Kidney (tissue), 14 donors: ENCODE data around the gene SCAPER. TPM values are rescaled to one million over a fixed set of nuclear protein-coding genes. Genes with fewer than 3 reads are reported as not detected.

Experiments
- DNase-seq, 5 donors: peaks; one replicate each; pipeline ENCODE4 v3.0.0-alpha.2; 2013 to 2020
- FAIRE-seq: peaks from 2 replicates; lab custom pipeline; 2012; peaks lifted over from hg19 to GRCh38; lab: Jason Lieb, UNC
- H3K27ac ChIP-seq, 2 donors: one replicate each; pipeline ENCODE4 v1.7.0; 2013; ENCODE audit warnings: low read depth in 2 of 2, low read length in 2 of 2, inconsistent platforms in 1 of 2
- H3K27me3 ChIP-seq: one replicate; pipeline ENCODE4 v1.7.1; 2013; ENCODE audit warnings: low read length, inconsistent platforms; ENCODE audit not compliant: control insufficient read depth, insufficient read depth
- H3K36me3 ChIP-seq, 3 donors: one replicate each; pipeline versions ENCODE4 v1.7.0 to v1.7.1; 2013; ENCODE audit warnings: low read length in 3 of 3, control low read depth in 1 of 3, inconsistent platforms in 1 of 3; ENCODE audit not compliant: insufficient read depth in 3 of 3, control insufficient read depth in 2 of 3
- H3K4me1 ChIP-seq, 3 donors: one replicate each; pipeline versions ENCODE4 v1.7.0 to v1.7.1; 2013; ENCODE audit warnings: low read length in 3 of 3, inconsistent platforms in 1 of 3, low read depth in 1 of 3; ENCODE audit not compliant: control insufficient read depth in 2 of 3, insufficient read depth in 2 of 3
- H3K4me3 ChIP-seq, 3 donors: one replicate each; pipeline versions ENCODE4 v1.7.0 to v1.8.1; 2013; ENCODE audit warnings: low read length in 3 of 3, control low read depth in 1 of 3, inconsistent platforms in 1 of 3
- H3K9ac ChIP-seq, 3 donors: one replicate each; pipeline versions ENCODE4 v1.7.0 to v1.7.1; 2013; ENCODE audit warnings: low read length in 3 of 3, control low read depth in 1 of 3, inconsistent platforms in 1 of 3
- H3K9me3 ChIP-seq, 3 donors: one replicate each; pipeline versions ENCODE4 v1.7.0 to v1.7.1; 2013; ENCODE audit warnings: low read length in 3 of 3, control low read depth in 1 of 3, inconsistent platforms in 1 of 3; ENCODE audit not compliant: control insufficient read depth in 2 of 3, insufficient read depth in 1 of 3
- CTCF ChIP-seq: IDR thresholded peaks from 3 replicates; pipeline ENCODE4 v1.5.1; 2012; ENCODE audit warnings: mild to moderate bottlenecking, moderate library complexity, borderline replicate concordance; ENCODE audit not compliant: insufficient read depth; ENCODE audit errors: extremely low read depth
- intact Hi-C: fragments of 100-400 bp; cut with DNase I; formaldehyde crosslinking; loops from one replicate; pipeline ENCODE4 v1.11.1; 2022
- polyA plus RNA-seq: library from polyadenylated mRNA; stranded (reverse); fragments of 350-450 nt; fragmentation: Illumina TruSeq; extraction: RNeasy Lipid Tissue Mini Kit (QIAGEN cat#74804); gene quantifications from one replicate; pipeline ENCODE4 v1.2.3, GENCODE V29; 2014; ENCODE audit warnings: low read depth, low replicate concordance; ENCODE audit not compliant: insufficient read depth
- total RNA-seq: library from RNA; stranded (reverse); fragmentation: NEBNext Ultra II Directional; extraction: Animal tissue kit (Norgen Biotek cat#: 25700); gene quantifications from one replicate; pipeline ENCODE4 v1.2.1, GENCODE V29; 2021
- donor health status: control.
- donor health status: control.
- donor health status: control.
- donor health status: control.
- donor health status: control.
- donor health status: DM: yes; HTN: yes; CAD: no.
- donor health status: Normal renal cell carcinoma (clear cell type).

Gene SCAPER
- total and polyA plus RNA-seq, 2 donors from 2014 or later: 11.6 to 39.4 TPM

DNA sequence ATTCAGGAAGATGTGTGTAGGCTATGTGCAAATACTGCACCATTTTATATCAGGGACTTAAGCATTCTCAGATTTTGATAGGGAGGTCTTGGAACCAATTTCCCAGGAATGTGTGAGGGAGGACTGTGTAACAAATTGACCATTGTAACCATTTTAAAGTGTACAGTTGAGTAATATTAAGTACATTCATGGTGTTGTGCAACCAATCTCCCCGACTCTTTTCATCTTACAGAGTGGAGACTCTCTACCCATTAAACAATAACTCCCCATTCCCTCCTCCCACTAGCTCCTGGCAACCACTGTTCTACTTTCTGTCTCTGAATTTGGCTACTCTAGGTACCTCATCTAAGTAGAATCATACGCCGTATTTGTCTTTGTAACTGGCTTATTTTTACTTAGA, 31.5 kb upstream of the SCAPER start:
- peaks cover 0 to 11% (median 11%) of the 10 kb centered on the region in 3 donors for H3K36me3 ChIP-seq
- H3K4me1 ChIP-seq: peaks cover 5 to 6% (median 6%) of the 10 kb centered on the region in 3 donors

DNA sequence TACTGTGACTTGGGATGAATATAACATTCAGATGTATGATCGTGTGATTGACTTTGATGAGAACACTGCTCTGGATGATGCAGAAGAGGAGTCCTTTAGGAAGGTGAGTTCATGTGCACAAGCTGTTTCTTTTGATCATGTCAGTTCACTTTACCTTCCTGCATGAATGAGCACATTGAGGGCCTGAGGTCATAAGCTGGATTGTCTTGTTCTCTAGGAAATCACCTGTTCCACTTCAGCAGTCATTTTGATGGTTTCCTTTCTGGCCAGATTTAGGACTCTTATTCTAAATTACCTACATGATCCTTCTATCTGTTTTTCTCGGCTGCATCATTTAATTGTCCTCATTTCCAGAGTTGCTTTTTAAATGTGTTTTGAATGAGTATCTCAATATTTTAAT, 30.5 kb upstream of the SCAPER start:
- no peak for TF ChIP-seq CTCF
- DNase-seq: peak in 2 of 5 donors; percentile 62 to 73
- no peak for FAIRE-seq
- Histone ChIP-seq H3K9me3 (no peaks in the 10 kb centered on the region), H3K4me3 (no peak overlapping the region), H3K27me3 (no peaks in the 10 kb centered on the region), H3K4me1 (peaks cover 5 to 6% (median 6%) of the 10 kb centered on the region in 3 donors), H3K36me3 (peaks cover 0 to 11% (median 11%) of the 10 kb centered on the region in 3 donors), H3K9ac (no peak overlapping the region), H3K27ac (no peak overlapping the region)
- intact Hi-C loops: no loop called here

More for the DNA sequence above, 31.5 kb upstream of the SCAPER start:
- Histone ChIP-seq H3K27me3 (no peaks in the 10 kb centered on the region), H3K9me3 (no peaks in the 10 kb centered on the region), H3K27ac (no peak overlapping the region), H3K4me3 (no peak overlapping the region), H3K9ac (no peak overlapping the region)
- no peak for FAIRE-seq
- no peak for DNase-seq
- TF ChIP-seq CTCF: no peak
- intact Hi-C loops: no loop called here

DNA sequence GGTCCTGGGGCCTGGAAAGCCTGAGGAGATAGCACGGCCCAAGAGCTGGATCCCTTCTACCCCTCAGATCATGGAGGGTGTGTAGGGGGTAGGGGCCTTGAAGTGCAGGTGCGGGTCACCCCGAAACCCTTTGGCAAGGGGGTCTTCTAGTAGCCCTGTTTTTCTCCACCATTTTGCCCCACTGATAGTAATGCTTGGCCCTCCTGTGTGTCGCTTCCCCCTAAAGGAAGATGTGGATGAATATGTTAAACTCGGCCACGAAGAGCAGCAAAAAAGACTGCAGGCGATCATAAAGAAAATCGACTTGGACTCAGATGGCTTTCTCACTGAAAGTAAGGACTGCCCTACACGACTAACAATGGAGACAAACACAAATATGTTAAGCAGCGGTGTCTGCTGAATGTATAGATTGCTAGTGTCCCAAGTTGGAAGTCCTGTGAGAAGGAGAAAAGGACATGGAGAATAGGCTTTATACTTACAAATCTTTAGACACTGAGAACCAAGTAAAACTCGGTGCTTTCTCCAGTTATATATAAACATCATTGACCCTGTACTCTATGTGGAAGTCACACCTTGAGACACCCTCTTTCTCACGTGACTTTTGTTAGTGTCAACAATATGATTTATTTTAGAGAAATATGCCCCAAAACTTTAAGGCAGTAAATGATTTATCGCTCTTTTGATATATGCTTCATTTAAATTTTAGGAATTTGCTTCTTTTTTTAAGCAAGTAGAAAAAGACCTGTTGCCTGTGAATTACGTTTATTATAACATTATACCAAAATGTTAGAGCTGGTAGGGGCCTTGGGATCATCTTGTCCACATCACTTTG, 27.2 kb upstream of the SCAPER start:
- TF ChIP-seq CTCF: no peak
- H3K27ac ChIP-seq: peak overlapping the region in 1 of 2 donors; percentile 29
- peak in 3 of 5 donors; percentile 31 to 61 (median 36) for DNase-seq
- no peaks in the 10 kb centered on the region for H3K9me3 ChIP-seq
- peaks cover 5 to 6% (median 6%) of the 10 kb centered on the region in 3 donors for H3K4me1 ChIP-seq
- no peak for FAIRE-seq
- H3K9ac ChIP-seq: peak overlapping the region; percentile 69 to 87 (median 84)
- peaks cover 0 to 11% (median 7%) of the 10 kb centered on the region in 3 donors for H3K36me3 ChIP-seq
- intact Hi-C loops: no loop called here
- H3K27me3 ChIP-seq: no peaks in the 10 kb centered on the region
- peak overlapping the region; percentile 67 to 78 (median 73) for H3K4me3 ChIP-seq
